Gastrocnemius medialis (tissue), 4 donors: ENCODE measurements around the gene CAMTA1. TPM values are rescaled to one million over a fixed set of nuclear protein-coding genes. Genes with fewer than 3 reads are reported as not detected.

Experiments
- ATAC-seq, 2 donors: fragments of 150-250 bp; one replicate each; pipeline ENCODE4 v1.9.1; 2016
- DNase-seq, 2 donors: peaks; one replicate each; pipeline ENCODE4 v3.0.0-alpha.2; 2019
- H3K27ac ChIP-seq, 4 donors: fragments of 200-600 bp; sonication (generic); 1 replicate in 1 of 4; 2 replicates in 3 of 4; pipeline ENCODE4 v1.5.1; 2016 to 2018; ENCODE audit warnings: mild to moderate bottlenecking in 2 of 4, moderate library complexity in 1 of 4
- H3K27me3 ChIP-seq, 3 donors: fragments of 200-600 bp; sonication (generic) in 2 of 3; 1 replicate in 1 of 3; 2 replicates in 2 of 3; pipeline versions ENCODE4 v1.5.1 to v1.6.0; 2016 to 2019; ENCODE audit warnings: mild to moderate bottlenecking in 1 of 3, moderate library complexity in 1 of 3
- H3K36me3 ChIP-seq, 2 donors: fragments of 200-600 bp; sonication (generic) in 1 of 2; one replicate each; pipeline ENCODE4 v1.5.1; 2017 to 2018
- H3K4me1 ChIP-seq, 2 donors: fragments of 200-600 bp; sonication (generic) in 1 of 2; one replicate each; pipeline ENCODE4 v1.5.1; 2016 to 2017; ENCODE audit warnings: mild to moderate bottlenecking in 2 of 2
- H3K4me3 ChIP-seq, 4 donors: fragments of 200-600 bp; sonication (generic) in 3 of 4; 1 replicate in 1 of 4; 2 replicates in 3 of 4; pipeline ENCODE4 v1.5.1; 2016 to 2019; ENCODE audit warnings: mild to moderate bottlenecking in 2 of 4
- H3K9me3 ChIP-seq, 3 donors: fragments of 200-600 bp; sonication (generic) in 2 of 3; 1 replicate in 1 of 3; 2 replicates in 2 of 3; pipeline ENCODE4 v1.5.1; 2016 to 2019
- POLR2A ChIP-seq, 2 donors: fragments of 450-650 bp; IDR thresholded peaks; one replicate each; pipeline ENCODE4 v1.6.1; 2017; ENCODE audit warnings: antibody characterized with exemption in 2 of 2, mild to moderate bottlenecking in 2 of 2, moderate library complexity in 2 of 2
- in situ Hi-C, 4 donors: fragments of 200-750 bp; cut with MboI; loops; one replicate each; pipeline versions ENCODE4 v1.15.0 to v1.8.0; 2017; ENCODE audit warnings: low sequenced_read_pairs in 4 of 4
- intact Hi-C: fragments of 100-400 bp; cut with DNase I; formaldehyde crosslinking; loops from one replicate; pipeline ENCODE4 v1.15.1; 2023; ENCODE audit warnings: low total_unique reads
- total RNA-seq, 4 donors: library from RNA; depleted of rRNA; stranded (reverse); fragments of >200 nt; gene quantifications; one replicate each; pipeline versions ENCODE4 v1.1.0 to v1.2.3, GENCODE V29; 2016
- TF ChIP-seq, protein P1 (sequence below), 5 experiments: fragments of 450-650 bp in 3 of 5; fragments of 200-600 bp in 2 of 5; sonication (generic) in 2 of 5; IDR thresholded peaks in 4 of 5; conservative IDR thresholded peaks in 1 of 5; 1 replicate in 4 of 5; 2 replicates in 1 of 5; pipeline ENCODE4 v1.5.1; 2016 to 2019; ENCODE audit warnings: antibody characterized with exemption in 5 of 5, mild to moderate bottlenecking in 3 of 5, moderate library complexity in 3 of 5

CAMTA1 gene
- total RNA-seq, 4 donors from 2014 or later: 60.5 to 113 (median 70.4) TPM

DNA sequence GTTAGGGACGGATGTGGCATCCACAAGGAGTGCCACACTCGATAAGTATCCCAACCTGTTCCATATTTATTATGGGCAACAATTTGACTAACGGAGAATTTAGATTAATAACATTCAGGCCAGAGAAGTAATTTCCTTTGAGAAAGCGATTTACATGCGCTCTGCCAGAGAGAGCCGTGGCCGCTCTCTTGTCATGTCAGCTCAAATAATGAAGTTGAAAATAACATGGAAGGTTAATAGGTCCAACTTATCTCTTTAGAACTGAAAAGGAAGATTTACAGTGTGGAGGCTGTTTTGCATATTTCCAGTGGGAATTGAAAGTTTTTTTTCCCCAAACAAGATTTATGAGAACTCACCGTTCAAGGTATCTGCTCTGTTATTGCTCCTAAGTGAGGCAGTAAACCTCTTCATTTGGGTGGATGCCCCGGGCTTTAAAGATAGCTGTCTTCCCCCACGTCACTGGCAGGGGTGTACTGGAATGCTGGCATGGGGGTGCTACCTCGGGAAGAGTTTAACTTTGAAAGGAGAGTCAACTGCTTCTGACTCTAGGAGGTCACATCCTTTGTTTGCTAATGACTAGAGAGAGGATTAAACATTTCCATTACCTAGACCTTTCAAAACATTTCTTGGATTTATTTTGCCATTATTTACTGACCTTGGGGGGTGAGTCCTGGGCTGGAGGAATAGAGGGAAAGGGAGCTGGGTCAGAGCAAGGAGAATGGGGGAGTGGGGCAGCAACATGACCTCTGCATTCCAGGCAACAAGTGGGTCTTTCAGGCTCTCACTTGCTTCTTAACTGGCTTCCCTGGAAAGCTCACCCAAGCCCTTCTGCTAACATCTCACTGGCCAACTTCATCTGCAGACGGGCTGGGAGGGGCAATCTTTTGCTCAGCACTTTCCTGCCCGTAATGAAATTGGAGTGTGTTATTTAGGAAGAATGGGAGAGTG, 204.2 kb downstream of the CAMTA1 start:
- DNase-seq (no peak), ATAC-seq (no peak)
- H3K9me3 ChIP-seq: no peaks in the 10 kb centered on the region
- TF ChIP-seq, protein P1, sequence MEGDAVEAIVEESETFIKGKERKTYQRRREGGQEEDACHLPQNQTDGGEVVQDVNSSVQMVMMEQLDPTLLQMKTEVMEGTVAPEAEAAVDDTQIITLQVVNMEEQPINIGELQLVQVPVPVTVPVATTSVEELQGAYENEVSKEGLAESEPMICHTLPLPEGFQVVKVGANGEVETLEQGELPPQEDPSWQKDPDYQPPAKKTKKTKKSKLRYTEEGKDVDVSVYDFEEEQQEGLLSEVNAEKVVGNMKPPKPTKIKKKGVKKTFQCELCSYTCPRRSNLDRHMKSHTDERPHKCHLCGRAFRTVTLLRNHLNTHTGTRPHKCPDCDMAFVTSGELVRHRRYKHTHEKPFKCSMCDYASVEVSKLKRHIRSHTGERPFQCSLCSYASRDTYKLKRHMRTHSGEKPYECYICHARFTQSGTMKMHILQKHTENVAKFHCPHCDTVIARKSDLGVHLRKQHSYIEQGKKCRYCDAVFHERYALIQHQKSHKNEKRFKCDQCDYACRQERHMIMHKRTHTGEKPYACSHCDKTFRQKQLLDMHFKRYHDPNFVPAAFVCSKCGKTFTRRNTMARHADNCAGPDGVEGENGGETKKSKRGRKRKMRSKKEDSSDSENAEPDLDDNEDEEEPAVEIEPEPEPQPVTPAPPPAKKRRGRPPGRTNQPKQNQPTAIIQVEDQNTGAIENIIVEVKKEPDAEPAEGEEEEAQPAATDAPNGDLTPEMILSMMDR (IDR thresholded peaks at IDR 0.05 in 4 of 5, conservative IDR thresholded peaks at IDR 0.05 in 1 of 5): no peak
- TF ChIP-seq POLR2A (IDR thresholded peaks at IDR 0.05): no peak
- in situ Hi-C loops (no loop called here), intact Hi-C loops (no loop called here)
- H3K27me3 ChIP-seq: no peaks in the 10 kb centered on the region
- no peaks in the 10 kb centered on the region for H3K36me3 ChIP-seq
- no peak overlapping the region for H3K4me3 ChIP-seq
- no peak overlapping the region for H3K27ac ChIP-seq
- H3K4me1 ChIP-seq: peaks cover 0 to 7% of the 10 kb centered on the region in 2 donors

DNA sequence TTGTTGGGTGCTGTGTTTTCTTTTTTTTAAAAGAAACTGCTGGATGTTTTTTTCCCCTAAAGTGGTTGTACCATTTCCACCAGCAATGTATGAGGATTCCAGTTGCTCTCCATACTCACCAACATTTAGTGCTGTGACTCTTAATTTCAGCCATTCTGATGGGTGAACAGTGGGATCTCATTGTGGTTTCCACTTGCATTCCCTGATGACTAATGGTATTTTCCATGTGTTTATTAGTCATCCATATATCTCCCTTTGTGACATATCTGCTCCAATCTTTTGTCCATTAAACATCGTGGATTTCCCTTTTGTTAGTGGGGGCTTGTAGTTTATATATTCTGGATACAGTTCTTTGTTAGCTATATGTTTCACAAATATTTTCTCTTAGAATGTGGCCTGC, 206.0 kb downstream of the CAMTA1 start:
- no peaks in the 10 kb centered on the region for H3K27me3 ChIP-seq
- intact Hi-C loops: no loop called here

GRCh38 chr1:6995789-6996188, 210.5 kb downstream of the CAMTA1 start:
- TF ChIP-seq POLR2A (IDR thresholded peaks at IDR 0.05): no peak
- TF ChIP-seq, protein P1 (IDR thresholded peaks at IDR 0.05 in 4 of 5, conservative IDR thresholded peaks at IDR 0.05 in 1 of 5): no peak
- Histone ChIP-seq H3K4me3 (no peak overlapping the region), H3K27ac (no peak overlapping the region), H3K27me3 (no peaks in the 10 kb centered on the region), H3K36me3 (no peaks in the 10 kb centered on the region), H3K4me1 (no peaks in the 10 kb centered on the region), H3K9me3 (no peaks in the 10 kb centered on the region)
- no peak for ATAC-seq
- no peak for DNase-seq
- intact Hi-C loops: no loop called here
- in situ Hi-C loops: no loop called here

More for the DNA sequence above, 206.0 kb downstream of the CAMTA1 start:
- no peaks in the 10 kb centered on the region for H3K4me1 ChIP-seq
- DNase-seq: no peak
- ATAC-seq: no peak
- no peak overlapping the region for H3K4me3 ChIP-seq
- no peaks in the 10 kb centered on the region for H3K36me3 ChIP-seq
- no peak overlapping the region for H3K27ac ChIP-seq
- TF ChIP-seq POLR2A (IDR thresholded peaks at IDR 0.05): no peak
- TF ChIP-seq, protein P1 (IDR thresholded peaks at IDR 0.05 in 4 of 5, conservative IDR thresholded peaks at IDR 0.05 in 1 of 5): no peak
- no peaks in the 10 kb centered on the region for H3K9me3 ChIP-seq
- in situ Hi-C loops: no loop called here

DNA sequence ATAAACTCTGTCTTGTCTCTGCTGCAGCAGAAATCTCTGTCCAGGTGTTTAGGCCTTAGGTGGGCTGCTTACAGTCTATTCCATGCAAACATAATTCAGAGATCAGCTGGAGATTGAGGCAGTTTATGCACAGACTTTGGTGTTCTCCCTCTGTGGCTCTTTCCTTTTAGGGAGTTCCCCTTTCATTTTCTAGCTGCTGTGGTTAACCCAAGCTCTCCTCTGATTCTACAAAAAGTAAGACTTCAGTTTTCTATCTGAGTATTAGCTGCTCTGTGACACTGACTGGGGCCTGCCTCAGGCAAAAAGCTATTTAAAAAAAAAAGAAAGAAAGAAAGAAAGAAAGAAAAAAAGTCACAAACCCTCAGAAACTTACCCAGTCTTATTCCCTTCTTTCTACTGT, 211.1 kb downstream of the CAMTA1 start:
- in situ Hi-C loops (no loop called here), intact Hi-C loops (no loop called here)
- Histone ChIP-seq H3K27ac (no peak overlapping the region), H3K36me3 (no peaks in the 10 kb centered on the region), H3K4me3 (no peak overlapping the region), H3K4me1 (no peaks in the 10 kb centered on the region), H3K27me3 (no peaks in the 10 kb centered on the region), H3K9me3 (no peaks in the 10 kb centered on the region)
- DNase-seq (no peak), ATAC-seq (no peak)
- TF ChIP-seq, protein P1 (IDR thresholded peaks at IDR 0.05 in 4 of 5, conservative IDR thresholded peaks at IDR 0.05 in 1 of 5): no peak
- TF ChIP-seq POLR2A (IDR thresholded peaks at IDR 0.05): no peak
